RPMI7951 (cell line): ENCODE data around the gene LMTK2. TPM values are rescaled to one million over a fixed set of nuclear protein-coding genes. Genes with fewer than 3 reads are reported as not detected.

ENCODE experiments used
- DNase-seq: peaks from one replicate; pipeline ENCODE4 v3.0.0-alpha.2; 2012; ENCODE audit warnings: low read depth
- total RNA-seq: library from RNA; depleted of rRNA; stranded (reverse); fragments of >200 nt; shearing (Covaris generic); gene quantifications from 2 replicates; pipeline ENCODE4 v1.2.3, GENCODE V29; 2014

Gene LMTK2
- total RNA-seq, 1 experiment from 2014 or later, result 4.7 TPM

- DNase-seq, result no peak
Measured at GRCh38 chr7:98234429-98235147, 127.9 kb downstream of the LMTK2 start.

- DNase-seq, result no peak
Measured at GRCh38 chr7:98235901-98236300, 129.2 kb downstream of the LMTK2 start.

GRCh38 chr7:98236355-98237185 is 129.9 kb downstream of the LMTK2 start:
- DNase-seq, result no peak

GRCh38 chr7:98238076-98238475 is 131.4 kb downstream of the LMTK2 start:
- DNase-seq, result no peak

GRCh38 chr7:98238976-98239375 is 132.3 kb downstream of the LMTK2 start:
- no peak for DNase-seq

GRCh38 chr7:98240961-98241673 is 134.5 kb downstream of the LMTK2 start:
- DNase-seq, result peak; percentile 11

GRCh38 chr7:98241674-98242241 is 135.1 kb downstream of the LMTK2 start:
- DNase-seq, result no peak

GRCh38 chr7:98242342-98242741 is 135.7 kb downstream of the LMTK2 start:
- DNase-seq, result no peak

- DNase-seq, result no peak
Measured at GRCh38 chr7:98242934-98243333, 136.3 kb downstream of the LMTK2 start.

GRCh38 chr7:98244871-98245270 is 138.2 kb downstream of the LMTK2 start:
- no peak for DNase-seq

- DNase-seq, result no peak
Measured at GRCh38 chr7:98248156-98248555, 141.5 kb downstream of the LMTK2 start.

GRCh38 chr7:98249106-98249505 is 142.4 kb downstream of the LMTK2 start:
- no peak for DNase-seq

GRCh38 chr7:98250789-98251188 is 144.1 kb downstream of the LMTK2 start:
- no peak for DNase-seq

- DNase-seq, result no peak
Measured at GRCh38 chr7:98251231-98251600, 144.6 kb downstream of the LMTK2 start.

GRCh38 chr7:98251601-98252424 is 145.2 kb downstream of the LMTK2 start, which contains the start of gene TECPR1:
Gene TECPR1 (minus strand): TSS chr7:98252232. CDS start chr7:98246146, 6,086 bp downstream.
- DNase-seq, result peak; percentile 91

GRCh38 chr7:98252425-98253054 is 145.9 kb downstream of the LMTK2 start:
- DNase-seq, result peak; percentile 3

- DNase-seq, result no peak
Measured at GRCh38 chr7:98254516-98254915, 147.9 kb downstream of the LMTK2 start.

- no peak for DNase-seq
Measured at GRCh38 chr7:98254951-98255610, 148.4 kb downstream of the LMTK2 start.

GRCh38 chr7:98256431-98256830 is 149.8 kb downstream of the LMTK2 start:
- no peak for DNase-seq

- DNase-seq, result no peak
Measured at GRCh38 chr7:98257701-98258100, 151.0 kb downstream of the LMTK2 start.
